Thyroid gland (tissue), 4 donors: ENCODE data around the gene PSME1.

ENCODE experiments used
- CTCF ChIP-seq, 6 experiments: fragments of 200-600 bp in 3 of 6; fragments of 450-650 bp in 3 of 6; sonication (generic) in 3 of 6; IDR thresholded peaks; one replicate each; pipeline ENCODE4 v1.5.1; 2016 to 2019; ENCODE audit warnings: antibody characterized with exemption in 6 of 6, mild to moderate bottlenecking in 2 of 6, inconsistent platforms in 1 of 6, moderate library complexity in 1 of 6
- POLR2A ChIP-seq, 2 donors: fragments of 450-650 bp; IDR thresholded peaks; one replicate each; pipeline ENCODE4 v1.6.1; 2017; ENCODE audit warnings: antibody characterized with exemption in 2 of 2, mild to moderate bottlenecking in 2 of 2, moderate library complexity in 1 of 2

GRCh38 chr14:24132976-24133375, 3.0 kb upstream of the PSME1 start:
- no peak for TF ChIP-seq CTCF (IDR thresholded peaks at IDR 0.05)
- TF ChIP-seq POLR2A (IDR thresholded peaks at IDR 0.05) = no peak
